GM19023 (cell line): ENCODE data around the gene PRXL2A.

Experiments
- ATAC-seq: cut with Tn5 transposase; IDR thresholded peaks from one replicate; pipeline ENCODE4 v1.9.1; 2021; ENCODE audit warnings: mild to moderate bottlenecking, moderate library complexity; ENCODE audit not compliant: unreplicated experiment

Gene PRXL2A

DNA sequence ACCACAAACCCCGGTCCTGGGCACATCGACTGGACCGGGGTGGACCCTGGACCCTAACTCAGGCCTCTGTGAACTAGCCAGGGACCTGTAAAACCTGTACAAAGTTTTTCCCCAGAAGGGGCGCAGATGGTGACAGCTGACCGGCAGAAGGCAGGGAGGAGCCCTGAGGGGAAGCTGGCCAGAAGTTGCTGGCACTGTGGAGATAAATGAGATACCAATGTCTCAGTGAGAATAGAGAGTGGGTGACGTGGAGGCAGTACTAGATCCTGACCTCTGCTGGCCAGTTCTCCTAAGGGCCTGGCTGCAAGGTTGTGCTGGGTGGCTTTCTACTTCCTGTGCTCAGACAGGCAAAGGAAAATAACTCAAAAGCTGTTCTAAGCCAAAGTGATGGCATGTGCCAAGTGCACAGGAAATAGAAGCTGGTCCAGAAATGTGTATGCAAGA, 35.2 kb downstream of the PRXL2A start:
- peak; percentile 52 for ATAC-seq

DNA sequence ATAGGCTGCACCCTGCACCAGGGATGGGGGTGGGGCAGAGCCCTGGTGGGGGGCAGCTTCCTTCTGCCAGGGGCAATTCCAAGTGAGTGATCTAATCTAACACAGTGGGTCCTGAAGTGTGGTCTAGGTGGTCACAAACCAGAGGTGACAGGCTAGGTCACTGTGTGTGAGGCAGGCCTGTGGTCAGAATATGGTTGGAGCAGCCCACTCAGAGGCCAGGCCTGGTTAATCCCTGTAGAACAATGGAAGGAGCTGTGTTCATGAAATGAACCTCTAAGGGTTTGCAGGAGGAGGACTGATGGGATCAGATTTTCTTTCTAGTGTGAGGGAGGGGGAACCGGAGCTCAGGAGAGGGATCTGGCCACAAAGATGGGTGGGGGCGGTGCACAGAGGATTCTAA, 35.8 kb downstream of the PRXL2A start:
- ATAC-seq = no peak

DNA sequence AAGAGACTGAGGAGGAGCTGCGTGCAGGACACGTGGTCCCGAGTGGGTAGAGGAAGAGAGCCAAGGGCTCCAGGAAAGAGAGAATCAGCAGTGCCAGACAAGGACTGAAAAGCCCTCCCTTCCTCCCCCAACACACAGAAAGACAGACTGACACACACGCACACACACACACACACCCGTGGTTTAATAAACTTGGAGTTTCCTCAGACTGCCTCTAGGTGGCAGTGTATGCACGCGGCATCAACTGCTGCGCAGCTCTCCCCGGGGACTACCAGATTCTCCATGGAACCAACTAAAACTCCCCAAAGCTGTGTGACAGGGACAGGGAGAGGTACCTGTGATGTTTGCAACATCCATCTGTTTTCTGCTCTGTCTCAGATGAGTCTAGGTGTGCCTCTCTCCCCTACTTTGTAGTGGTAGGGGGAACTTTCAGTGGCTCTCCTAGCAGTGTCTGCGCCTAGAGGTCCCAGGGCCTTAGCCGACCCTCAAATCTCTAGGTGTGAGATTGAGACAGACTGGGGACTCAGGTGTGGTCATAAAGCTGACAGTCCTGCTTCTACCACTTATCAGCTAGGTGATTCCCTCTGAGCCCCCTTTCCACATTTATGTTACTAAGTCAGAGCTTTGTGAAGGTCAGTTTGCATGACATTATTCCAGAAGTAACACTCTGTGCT, 36.4 kb downstream of the PRXL2A start:
- peak; percentile 79 for ATAC-seq

DNA sequence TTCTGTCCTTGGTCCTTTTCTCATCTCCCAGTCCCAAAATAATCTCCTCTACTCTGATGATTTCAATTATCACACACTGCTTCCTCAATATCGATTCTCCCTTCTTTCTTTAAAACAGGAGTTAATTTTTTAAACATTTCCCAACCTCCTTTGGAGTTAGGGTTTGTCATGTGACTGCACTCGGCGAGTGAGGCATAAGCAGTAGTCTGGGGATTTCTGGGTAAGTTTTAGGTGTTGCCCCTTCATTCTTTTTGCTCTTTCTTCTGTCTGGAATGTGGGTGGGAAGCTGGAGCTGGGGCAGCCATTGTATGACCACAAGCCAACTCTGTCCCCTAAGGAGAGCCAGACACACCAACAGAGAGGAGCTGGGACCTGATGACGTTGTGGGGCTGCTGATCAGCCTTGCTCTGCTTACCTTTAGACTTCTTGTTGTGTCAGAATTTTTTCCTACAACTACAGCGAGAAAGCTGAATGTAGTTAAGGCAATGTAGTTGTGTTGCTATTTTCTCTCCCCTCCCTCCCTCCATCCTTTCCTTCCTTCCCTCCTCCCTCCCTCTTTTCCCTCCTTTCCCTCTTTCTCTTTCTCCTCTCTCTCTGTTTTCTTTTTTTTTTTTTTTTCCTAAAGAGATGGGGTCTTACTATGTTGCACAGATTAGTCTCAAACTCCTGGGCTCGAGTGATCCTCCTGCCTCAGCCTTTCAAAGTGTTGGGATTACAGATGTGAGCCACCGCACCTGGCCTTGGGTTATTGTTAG, 39.3 kb downstream of the PRXL2A start:
- no peak for ATAC-seq

DNA sequence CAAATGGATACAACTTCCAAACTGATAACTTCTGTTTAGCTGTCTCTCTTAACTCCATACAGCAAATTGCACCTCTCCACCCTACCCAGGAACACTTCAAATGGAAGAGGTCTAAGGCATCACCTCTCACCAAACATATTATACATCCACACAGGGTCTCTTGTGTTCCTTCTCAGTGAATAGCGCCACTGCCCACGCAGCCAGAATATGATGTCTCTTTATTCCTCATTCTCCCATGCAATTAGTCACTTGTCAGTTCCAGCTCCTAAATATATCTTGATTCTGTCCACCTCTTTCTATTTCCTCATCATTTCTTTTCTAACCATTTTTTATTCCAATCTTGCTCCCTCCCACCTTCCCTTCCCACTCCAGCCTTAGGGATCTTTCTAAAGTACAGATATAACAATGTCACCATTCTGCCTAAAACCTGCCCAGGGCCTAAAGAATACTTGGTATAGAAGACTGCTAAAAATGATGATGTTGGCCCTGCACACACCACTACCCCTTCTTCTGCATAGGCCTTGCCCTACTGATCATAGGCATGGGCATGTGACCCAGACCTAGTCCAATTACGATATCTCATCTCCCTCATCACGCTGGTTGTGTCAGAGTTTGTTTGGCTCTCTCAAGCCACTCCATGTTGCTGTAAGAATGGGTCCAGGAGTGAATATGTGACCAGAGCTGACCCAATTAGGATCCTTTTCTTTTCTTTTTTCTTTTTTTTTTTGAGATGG, 40.0 kb downstream of the PRXL2A start:
- no peak for ATAC-seq

DNA sequence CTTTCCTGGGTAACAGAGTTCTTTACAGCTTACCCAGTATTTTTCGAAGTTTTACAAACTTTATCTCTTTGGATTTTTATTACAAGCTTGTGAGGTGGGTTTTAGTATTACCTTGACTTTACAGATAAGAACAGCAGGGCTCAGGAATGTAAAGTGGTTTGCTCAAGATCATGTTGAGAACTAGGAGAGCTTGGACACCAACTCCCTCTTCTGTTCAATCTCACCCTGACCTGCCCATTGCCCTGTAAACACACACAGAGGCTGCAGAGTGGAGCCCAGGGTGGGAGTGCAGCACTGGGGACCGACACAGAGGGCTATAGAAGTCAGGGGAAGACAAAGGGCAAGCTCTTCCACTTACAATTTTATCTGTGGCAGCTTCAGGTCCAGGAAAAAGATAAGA, 41.2 kb downstream of the PRXL2A start:
- no peak for ATAC-seq

DNA sequence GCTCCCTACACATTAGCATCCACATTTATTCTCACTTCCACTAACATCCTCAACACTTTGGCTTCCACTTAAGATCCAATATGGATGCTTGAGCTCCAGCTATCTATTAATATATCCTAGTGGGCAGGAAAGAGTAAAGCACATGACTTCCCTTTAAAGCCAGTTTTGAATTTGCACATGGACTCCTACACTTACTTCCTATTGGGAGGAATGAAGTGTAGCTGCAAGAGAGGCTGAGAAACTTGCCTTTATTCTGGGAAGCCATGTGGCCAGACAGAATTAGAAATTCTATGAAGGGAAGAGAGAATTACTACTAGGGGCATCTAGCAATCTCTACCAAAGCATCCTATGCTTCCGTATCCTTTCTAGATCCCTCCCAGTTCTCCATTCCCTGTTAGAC, 42.8 kb downstream of the PRXL2A start:
- ATAC-seq = no peak

DNA sequence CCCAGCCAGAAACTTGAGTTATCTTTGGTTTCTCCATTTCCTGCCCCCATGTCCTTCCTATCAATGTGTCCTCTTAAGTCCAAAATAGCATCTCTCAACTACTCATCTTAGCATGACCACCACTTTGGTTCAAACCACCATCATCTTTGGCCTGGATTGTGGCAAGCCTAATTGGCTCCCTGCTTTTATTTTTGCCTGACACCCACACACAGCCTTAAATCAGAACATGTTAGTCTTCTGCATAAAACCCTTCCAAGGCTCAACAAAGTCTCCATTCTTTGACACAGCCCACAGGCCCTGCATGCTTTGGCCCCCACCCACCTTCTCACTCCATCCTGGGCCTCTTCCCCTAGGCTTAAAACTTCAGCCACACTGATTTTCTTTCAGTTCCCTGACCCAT, 43.7 kb downstream of the PRXL2A start:
- no peak for ATAC-seq

DNA sequence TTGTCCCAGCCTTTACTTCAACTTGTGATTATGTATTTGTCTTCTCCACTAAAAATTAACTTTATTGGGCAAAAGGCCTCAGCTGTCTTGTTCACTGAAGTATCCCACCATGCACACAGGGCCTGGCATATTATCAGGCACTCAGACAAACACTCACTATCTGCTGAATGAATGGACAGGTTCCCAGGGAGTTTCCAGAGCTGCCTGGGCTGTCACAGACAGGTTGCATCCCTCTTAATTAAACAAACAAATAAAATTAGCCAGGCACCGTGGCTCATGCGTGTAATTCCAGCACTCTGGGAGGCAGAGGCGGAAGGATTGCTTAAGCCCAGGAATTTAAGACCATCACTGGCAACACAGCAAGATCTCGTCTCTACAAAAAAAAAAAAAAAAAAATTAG, 44.3 kb downstream of the PRXL2A start:
- ATAC-seq = no peak

DNA sequence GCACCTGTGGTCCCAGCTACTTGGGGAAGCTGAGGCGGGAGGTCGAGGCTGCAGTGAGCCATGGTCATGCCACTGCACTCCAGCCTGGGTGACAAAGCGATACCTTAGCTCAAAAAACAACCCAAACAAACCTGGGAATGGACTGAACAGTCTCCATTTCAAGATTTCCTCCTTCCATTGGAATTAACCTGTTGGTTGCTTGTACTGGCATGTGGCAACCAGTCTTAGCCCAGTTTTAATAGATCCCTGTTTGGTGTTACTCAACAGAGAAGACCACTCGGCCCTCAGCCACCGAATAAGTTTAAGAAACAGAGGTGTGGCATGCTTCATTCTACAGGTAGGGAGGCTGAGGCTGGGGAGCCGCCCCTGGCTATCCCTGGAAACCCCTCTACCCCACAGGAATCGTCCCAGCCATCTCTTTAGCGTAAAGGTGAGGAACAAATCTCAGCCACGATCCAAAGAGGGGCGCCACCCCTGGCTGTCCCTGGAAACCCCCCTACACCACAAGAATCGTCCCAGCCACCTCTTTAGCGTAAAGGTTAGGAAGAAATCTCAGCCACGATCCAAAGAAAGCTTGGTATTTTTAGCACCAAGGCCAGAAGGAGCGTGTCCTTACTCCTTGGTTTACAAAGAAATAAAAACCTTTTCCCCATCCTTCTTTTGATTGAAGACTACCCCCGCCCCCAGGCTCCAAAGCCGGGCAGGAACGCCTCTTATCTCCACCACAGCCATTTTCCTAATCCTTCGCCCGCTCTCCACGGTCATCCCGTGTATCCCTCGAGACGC, 44.9 kb downstream of the PRXL2A start:
- no peak for ATAC-seq

DNA sequence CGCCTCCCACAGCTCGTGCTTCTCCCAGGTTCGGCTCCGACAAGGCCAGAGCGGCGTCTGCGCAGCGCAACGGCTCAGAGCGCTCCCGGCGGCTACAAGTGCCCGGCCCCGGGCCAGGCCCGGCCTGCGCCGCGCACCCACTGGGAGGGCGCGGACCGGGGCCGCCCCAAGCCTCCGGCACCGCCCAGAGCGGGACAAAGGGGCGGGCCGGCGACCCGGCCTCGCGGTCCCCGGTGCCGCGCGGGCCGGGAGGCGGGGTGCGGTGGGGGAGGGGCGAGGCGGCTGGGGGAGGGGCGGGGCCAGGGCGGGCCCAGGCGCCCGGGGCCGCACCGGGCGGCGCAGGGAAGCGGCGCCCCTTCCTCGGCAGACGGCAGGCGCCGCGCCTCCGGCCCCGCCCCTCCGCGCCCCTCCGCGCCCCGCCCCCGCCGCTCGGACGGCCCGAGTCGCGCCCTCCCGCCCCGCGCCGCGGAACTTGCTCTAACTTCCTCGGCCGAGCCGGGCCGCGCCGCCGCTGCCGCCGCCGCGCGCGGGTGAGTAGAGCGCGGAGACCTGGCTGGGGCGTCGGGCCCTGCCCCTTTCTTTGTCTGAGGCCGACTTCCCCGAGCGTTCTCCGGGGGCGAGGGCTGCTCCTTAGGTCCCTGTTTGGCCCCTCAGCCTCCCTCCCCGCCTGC, 45.6 kb downstream of the PRXL2A start, which contains the start of gene TSPAN14:
TSPAN14 (plus strand) TSS at position 469 of the 671 bp plus-strand sequence. CDS start 34,924 bp downstream, outside the sequence.
- peak; percentile 64 for ATAC-seq

DNA sequence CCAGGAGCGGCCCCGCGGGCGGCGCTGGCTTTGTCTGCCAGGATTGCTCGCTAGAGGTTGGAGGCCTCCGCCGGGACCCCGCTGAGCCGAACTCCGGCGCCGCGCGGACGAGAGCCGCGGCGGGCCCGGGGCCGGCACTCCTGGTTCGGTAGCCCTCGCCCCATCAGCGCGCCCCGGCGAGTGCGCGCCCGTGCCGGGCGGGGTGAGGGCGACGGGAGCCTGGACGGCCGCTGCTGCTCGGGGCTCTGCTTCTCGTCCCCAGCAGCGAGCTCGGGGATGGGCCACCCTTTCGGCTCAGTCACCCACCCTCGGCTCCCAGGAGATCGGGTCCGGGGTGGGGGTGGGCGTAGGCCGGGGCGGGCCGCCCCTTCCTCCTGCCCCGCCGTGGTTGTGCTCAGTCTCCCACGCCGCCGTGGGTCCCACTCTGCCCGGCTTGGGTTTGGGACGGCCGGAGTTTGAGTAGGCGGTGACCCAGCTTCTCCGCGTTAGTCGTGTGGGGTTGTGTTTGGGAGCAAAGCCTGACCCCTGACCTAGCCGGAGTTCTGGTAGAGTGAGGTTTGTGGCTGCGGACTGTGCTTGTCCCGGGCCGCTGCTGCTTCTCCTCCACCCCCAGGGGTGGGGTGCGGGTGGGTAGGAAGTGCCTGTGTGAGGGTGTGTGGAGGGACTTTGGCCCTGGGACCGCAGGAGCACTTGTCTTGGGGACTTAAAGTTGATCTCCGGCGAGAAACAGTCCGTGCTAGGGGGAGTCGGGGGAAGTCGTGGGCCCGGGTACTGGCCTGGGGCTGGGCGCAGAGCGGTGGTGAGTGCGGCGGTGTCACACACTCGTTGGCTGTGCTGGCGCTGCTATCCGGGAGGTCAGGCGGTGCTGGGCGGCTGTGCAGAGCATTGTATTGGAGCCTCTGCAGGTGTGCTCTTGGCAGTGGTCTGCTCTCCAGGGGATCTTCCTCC, 46.4 kb downstream of the PRXL2A start:
- peak; percentile 25 for ATAC-seq

DNA sequence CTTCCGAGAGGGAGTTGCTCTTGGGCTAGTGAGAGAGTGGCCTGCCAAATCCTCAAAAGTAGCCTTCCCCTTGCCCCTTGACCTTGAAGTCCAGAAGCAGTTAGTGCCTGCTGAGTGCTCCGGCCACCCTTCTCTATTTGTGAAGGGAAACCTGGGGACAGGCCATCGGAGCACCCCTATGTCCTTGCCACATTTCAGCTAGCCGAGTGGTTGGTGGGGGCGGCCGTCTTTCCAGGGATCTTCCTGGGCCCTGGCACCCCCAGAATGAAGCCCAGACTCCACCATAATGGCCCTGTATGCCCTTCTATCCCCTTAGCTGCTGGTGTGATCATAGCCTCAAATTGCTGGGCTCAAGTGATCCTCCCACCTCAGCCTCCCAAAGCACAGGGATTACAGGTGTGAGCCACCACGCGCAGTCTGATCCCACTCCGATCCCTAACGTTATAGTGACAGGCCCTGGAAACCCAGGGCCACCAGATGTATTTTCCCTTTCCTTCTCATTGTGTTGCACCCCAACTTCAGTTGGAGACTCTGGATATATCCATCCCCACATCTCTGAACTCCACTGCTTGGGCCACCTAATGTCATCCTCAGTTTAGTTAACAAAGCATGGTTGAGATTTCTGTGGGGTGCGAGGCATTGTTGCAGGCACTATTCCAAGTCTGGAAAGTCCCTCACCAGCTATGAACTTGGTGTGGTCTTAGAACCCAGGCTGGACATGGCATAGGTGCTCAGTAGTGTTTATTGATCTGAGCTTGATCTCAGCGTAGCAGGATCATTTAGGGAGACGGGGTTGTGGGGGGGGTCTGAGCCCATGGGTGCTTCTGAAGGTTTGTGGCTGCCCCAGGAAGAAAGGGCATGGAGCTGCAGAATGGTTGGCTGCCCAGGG, 47.4 kb downstream of the PRXL2A start:
- ATAC-seq = no peak

DNA sequence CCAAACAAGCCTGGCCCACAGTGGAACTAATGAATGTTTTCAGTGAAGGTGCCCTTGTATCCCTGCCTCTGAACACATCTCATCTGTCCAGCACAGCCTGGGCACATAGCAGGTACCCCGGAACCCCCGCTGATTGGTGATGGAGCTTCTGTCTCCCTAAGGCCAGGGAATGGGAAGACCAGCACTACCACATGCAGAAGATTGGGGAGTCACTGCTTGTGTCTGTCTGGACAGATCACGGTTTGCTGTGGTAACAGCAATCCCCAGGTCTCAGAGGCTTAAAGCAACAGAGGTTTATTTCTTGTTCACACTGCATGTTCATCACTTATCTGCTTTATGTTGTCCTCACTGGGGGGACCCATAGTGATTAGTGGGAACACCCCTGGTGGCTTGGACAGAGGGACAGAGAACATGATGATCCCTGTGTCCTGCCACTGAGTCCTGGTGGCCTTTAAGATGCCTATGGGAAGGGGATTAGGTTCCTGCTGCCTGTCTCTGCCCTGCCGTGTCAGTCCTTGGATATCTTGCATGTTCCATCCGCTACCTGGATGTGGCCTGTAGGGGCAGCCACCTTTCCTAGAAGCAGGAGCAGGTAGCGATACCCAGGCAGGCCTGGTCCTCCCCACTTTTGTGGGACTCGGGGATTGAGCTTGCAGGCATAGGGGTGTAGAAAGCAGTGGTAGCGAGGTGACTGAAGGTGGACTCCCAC, 49.4 kb downstream of the PRXL2A start:
- no peak for ATAC-seq

DNA sequence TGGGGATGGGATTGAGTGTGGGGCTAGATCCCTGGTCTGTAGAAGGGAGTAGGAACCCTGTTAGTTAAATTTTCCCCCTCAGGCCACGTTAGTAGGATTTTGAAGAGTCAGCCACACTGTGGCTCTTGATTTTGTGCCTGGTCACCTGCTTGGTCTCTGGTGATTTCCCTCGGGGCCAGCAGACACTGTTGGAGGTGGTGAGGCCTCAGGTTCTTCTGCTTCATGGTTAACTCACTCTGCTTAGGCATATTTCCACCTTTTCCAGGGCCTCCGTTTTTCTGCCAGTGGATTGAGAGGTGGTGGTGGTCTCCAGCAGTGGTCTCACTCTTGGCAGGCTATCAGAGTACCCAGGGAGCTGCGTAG, 49.9 kb downstream of the PRXL2A start:
- no peak for ATAC-seq

DNA sequence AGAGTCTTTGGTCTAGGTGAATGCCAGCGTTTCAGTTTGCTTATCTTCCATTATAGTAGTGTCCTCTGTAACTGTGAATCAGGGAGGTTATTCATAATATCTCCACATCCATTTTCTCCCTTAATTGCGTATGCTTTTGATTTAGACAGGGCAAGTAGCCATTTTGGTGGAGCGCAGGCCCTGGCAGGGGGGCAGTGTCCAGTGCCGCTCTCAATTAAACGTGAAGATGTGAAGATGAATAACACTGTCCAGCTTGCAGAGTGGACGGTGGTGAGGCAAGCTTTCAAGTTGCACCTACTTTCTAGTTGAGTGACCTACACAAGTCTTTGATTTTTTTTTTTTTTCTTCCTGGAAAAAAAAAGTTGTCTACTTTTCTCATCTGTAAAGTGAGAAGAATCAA, 50.3 kb downstream of the PRXL2A start:
- ATAC-seq = no peak

DNA sequence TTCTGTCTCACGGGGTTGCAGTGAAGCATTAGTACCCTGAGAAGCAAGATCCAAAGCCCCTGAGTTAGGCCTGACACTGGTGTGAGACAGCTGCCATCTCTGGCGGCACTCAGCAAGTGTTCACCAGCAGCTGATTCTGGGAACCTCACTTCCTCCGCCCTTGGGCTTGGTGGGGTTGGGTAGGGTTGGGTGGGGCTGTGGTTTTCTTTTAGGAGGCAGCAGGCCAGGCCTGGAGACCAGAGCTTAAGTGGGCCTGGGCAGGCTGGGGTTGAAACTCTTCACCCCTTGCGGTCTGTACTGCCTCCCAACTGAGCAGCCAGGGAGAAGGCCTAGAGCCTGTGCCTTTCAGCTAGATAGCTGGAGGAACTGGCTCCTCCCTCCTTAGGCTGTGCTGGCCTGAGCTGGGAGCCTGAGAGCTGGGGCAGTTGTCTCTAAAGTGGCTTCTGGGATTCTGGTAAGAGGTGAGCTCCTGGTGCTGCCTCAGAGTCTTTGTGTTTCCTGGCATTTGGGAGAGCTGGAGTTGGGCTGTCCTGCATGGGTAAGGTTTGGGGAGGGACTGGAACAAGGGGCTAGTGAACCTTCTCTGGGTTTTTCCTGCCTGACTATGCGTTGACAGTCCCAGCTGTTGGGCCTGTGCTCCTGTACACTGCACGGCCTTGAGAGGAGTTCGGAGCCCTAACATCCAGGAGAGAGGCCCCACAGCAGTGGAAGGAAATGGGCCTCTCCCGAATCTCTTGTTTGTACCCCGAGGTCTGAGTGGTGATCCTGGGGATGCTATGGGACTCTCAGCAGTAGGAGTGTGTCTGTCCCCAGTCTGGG, 50.9 kb downstream of the PRXL2A start:
- peak; percentile 39 for ATAC-seq
